ENCODE measurements around the gene CASP8AP2.
"Not testable (repeated sequence)": the region's sequence is repeated elsewhere in the genome, so short reads cannot be mapped to it uniquely, and the experiment has no call there.

The CASP8AP2 gene

DNA sequence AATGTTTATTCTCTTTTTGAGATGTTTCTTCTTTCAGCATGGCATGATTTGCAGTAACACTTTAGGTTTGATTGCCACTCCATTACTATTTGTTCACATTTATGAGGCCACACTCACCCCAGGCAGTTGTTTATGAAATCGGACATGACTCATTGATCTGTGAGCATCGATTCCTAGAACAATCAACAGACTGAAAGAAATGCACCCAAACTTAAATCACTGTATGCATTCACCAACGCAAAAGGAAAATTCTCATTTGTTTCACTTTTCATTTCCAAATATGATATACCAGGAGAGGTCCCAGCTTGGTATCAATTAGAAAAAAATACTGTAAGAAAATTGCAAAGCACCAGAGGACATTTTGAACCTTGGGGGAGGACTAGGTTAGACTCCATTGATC lies 59.2 kb downstream of the CASP8AP2 start:
- DNase-seq: no peak

DNA sequence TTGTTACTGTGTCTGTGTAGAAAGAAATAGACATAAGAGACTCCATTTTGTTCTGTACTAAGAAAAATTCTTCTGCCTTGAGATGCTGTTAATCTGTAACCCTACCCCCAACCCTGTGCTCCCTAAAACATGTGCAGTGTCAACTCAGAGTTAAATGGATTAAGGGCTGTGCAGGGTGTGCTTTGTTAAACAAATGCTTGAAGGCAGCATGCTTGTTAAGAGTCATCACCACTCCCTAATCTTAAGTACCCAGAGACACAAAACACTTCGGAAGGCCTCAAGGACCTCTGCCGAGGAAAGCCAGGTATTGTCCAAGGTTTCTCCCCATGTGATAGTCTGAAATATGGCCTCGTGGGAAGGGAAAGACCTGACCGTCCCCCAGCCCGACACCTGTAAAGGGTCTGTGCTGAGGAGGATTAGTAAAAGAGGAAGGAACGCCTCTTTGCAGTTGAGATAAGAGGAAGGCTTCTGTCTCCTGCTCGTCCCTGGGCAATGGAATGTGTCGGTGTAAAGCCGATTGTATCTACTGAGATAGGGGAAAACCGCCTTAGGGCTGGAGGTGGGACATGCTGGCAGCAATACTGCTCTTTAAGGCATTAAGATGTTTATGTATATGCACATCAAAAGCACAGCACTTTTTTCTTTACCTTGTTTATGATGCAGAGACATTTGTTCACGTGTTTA lies 61.3 kb downstream of the CASP8AP2 start:
- not testable (repeated sequence) for DNase-seq

DNA sequence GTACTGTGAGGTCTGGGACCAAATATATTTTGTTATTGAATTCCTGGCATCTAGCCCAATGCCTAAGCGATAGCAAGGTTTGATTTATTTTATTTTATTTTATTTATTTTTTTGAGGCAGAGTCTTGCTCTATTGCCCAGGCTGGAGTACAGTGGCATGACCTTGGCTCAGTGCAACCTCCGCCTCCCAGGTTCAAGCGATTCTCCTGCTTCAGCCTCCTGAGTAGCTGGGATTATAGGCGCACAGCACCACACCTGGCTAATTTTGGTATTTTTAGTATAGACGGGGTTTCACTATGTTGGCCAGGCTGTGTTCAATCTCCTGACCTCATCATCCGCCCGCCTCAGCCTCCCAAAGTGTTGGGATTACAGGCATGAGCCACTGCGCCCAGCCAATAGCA lies 62.9 kb downstream of the CASP8AP2 start:
- DNase-seq: not testable (repeated sequence)

DNA sequence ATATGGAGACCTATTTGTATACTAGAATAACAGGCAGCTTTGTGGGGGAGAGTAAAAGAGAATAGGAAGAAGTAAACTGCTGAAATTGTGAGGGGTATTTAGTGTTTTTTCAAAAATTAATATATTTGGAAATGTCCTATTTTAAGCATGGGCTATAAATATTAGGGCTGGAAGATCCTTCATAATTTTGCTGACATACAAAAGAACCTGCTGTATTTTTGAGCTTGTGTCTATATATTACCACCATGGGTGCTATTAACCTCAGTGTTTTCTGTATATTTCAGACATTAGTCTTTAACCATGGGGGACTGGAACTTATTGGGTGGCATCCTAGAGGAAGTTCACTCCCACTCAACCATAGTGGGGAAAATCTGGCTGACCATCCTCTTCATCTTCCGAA lies 64.5 kb downstream of the CASP8AP2 start, which contains the start of gene GJA10:
GJA10 (plus strand) TSS at position 301 of the 400 bp plus-strand sequence; CDS start at position 301, 0 bp downstream.
- DNase-seq: no peak

DNA sequence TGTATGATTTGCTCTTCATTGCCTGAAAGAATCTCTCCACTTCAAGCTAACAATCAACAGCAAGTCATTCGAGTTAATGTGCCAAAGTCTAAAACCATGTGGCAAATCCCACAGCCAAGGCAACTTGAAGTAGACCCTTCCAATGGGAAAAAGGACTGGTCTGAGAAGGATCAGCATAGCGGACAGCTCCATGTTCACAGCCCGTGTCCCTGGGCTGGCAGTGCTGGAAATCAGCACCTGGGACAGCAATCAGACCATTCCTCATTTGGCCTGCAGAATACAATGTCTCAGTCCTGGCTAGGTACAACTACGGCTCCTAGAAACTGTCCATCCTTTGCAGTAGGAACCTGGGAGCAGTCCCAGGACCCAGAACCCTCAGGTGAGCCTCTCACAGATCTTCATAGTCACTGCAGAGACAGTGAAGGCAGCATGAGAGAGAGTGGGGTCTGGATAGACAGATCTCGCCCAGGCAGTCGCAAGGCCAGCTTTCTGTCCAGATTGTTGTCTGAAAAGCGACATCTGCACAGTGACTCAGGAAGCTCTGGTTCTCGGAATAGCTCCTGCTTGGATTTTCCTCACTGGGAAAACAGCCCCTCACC lies 65.7 kb downstream of the CASP8AP2 start:
- no peak for DNase-seq

DNA sequence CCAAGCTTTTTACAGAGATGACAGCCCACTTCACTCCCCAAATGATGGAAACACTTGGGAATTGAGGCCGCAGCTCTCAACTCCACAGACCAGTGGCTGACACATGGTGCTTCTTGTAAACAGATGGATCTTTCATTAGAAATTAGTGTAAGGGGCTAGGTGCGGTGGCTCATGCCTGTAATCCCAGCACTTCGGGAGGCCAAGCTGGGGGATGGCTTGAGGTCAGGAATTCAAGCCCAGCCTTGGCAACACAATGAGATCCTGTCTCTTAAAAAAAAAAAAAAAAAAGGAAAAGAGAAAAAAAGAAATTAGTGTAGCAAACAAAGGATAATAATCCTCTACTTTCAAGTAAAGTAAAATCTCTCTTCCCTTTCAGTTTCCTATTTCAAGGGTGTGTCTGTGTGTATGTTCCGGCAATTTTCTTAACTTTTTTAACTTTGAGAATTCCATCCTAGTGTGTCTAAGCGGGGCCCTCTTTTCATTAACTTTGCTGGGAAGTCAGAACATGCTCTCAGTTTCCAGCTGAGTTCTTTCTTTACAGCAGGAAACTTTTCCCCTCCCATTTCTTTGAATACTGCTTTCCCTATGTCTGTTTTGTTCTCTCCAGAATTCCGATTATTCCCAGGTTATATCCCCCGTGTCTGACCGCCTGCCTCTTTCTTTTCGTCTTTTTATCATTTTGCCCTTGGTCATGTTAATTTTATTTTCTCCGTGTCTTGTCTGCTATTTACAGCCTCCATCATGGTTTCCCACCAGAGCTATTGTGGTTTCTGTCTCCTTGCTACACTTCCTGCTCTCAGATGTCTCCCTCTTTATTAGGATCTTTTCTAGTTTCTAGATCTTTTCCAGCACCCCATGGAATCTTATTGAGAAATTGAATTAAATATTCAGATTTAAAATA lies 80.6 kb downstream of the CASP8AP2 start:
- not testable (repeated sequence) for DNase-seq

DNA sequence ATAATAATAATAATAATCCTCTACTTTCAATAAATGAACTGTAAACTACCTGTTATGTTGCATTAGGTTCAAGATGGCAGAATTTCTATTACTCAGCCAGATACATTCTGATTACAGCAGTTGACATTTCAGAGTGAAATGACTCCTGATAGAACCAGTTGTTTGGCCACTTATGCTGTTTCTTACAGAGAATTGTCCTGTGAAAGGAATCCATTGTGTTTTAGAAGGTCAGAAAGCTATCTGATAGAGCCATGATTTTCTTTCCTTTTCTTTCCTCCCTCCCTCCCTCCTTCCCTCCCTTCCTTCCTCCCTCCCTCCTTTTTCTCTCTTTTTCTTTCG lies 81.2 kb downstream of the CASP8AP2 start:
- DNase-seq: no peak

DNA sequence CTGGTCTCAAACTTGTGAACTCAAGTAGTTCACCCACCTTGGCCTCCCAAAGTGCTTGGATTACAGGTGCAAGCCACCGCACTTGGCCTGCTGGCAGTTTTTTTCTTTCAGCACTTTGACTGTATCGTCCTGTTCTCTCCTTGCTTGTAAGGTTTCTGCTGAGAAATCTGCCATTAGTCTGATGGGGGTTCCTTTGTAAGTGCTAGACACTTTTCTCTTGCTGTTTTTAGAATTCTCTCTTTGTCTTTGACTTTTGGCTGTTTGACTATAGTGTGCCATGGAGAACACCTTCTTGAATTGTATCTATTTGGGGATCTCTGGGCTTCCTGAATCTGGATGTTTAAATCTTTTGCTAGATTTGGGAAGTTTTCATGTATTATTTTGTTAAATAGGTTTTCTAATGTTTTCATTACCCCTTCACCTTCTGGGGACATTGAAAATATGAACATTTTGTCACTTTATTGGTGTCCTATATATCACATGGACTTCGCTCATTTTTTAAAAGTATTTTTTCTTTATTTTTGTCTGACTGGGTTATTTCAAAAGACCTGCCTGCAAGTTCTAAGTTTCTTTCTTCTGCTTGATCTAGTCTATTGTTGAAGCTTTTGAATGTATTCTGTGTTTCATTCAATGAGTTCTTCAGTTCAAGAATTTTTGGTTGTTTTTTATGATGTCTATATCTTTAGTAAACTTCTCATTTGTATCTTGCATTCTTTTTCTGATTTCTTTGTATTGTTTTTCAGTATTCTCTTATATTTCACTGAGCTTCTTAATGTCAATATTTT lies 86.6 kb downstream of the CASP8AP2 start:
- no peak for DNase-seq

DNA sequence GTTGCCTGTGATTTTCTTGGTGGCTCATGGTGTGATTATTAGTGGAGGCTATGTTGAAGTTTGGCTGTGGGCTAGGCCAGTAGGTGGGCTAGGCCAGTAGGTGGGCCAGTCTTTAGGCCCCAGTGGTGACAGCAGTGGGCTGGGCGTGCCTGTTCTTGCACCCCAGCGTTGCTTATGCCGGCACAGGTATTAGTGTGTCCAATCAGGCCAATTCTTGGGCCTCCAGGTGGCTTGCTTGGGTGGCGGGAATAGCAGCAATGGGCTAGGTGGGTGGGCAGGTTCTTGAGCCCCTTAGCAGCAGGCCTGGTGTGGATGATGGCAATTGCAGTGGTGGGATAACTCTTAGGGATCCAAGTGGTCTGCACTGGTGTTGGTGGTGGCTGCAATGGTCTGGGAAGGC lies 87.5 kb downstream of the CASP8AP2 start:
- no peak for DNase-seq

DNA sequence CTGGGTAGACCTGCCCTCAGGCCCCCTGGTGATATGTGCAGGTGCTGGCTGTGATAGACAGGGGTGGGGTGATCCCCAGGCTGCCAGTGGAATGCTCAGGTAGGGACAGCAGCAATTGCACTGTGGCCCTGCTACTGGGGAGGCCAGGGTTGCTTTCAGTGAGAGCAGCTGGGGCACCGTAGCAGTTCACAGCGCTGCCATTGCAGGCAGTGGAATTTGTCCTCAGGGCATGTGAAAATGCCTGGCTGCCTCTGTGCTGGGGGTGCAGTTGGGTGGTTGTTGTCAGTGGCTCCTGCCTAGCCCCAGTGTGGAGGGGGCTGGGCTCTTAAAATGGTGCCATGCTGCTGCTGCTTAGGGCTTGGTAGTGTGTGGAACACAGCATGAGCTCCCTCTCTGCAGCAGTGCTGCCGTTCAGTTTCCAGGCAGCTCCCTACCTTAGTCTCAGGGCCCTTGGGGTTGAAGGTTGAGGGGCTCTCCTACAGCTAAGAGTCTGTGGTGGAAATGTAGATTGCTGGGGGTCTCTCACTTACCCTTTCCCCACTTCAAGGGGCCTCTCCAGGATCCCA lies 88.2 kb downstream of the CASP8AP2 start:
- no peak for DNase-seq
